Measurements from ENCODE around the gene RASGEF1C.

DNA sequence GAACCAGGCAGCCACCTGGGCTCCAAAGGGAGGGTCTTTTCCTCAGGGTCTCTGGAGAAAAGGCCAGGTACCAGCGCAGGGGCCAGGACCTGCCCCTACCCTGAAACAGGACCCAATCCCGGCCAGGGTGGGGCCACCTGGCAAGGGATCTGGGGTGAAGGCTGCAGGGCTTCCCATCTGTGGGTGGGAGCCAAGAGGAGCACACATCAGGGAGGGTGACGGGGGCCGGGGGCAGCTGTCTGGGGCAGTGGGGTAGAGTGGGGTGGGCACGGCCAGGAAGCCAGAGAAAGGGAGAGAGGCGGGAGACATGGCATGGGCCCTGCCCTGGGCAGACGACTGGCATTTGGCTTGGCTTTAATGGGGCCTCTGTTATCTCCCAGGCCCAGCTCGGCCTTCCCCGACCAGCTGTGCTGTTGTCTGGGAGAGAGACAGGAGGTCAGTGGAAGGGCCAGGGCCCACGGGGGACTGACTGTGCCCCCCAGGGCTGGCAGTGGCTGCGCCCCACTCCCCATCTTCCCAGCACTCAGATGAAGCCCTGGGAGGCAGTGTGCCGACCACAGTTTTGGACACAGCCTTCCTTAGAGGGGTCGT lies 80.2 kb downstream of the RASGEF1C start:
- TF ChIP-seq HNF4G (IDR thresholded peaks at IDR 0.05) (no peak), SP1 (IDR thresholded peaks at IDR 0.05) (no peak), EGR1 (IDR thresholded peaks at IDR 0.05; ENCODE audit: low read depth in 2 of 2) (no peak), HNF4A (conservative IDR thresholded peaks at IDR 0.05) (no peak), JUND (IDR thresholded peaks at IDR 0.05) (no peak)
- TF ChIP-seq, protein P1, sequence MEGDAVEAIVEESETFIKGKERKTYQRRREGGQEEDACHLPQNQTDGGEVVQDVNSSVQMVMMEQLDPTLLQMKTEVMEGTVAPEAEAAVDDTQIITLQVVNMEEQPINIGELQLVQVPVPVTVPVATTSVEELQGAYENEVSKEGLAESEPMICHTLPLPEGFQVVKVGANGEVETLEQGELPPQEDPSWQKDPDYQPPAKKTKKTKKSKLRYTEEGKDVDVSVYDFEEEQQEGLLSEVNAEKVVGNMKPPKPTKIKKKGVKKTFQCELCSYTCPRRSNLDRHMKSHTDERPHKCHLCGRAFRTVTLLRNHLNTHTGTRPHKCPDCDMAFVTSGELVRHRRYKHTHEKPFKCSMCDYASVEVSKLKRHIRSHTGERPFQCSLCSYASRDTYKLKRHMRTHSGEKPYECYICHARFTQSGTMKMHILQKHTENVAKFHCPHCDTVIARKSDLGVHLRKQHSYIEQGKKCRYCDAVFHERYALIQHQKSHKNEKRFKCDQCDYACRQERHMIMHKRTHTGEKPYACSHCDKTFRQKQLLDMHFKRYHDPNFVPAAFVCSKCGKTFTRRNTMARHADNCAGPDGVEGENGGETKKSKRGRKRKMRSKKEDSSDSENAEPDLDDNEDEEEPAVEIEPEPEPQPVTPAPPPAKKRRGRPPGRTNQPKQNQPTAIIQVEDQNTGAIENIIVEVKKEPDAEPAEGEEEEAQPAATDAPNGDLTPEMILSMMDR (IDR thresholded peaks at IDR 0.05; ENCODE audit: low read depth, low read length, missing input control): no peak
- TF ChIP-seq, protein P2, sequence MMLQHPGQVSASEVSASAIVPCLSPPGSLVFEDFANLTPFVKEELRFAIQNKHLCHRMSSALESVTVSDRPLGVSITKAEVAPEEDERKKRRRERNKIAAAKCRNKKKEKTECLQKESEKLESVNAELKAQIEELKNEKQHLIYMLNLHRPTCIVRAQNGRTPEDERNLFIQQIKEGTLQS (IDR thresholded peaks at IDR 0.05): no peak
- TF ChIP-seq, protein P3, sequence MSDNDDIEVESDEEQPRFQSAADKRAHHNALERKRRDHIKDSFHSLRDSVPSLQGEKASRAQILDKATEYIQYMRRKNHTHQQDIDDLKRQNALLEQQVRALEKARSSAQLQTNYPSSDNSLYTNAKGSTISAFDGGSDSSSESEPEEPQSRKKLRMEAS (IDR thresholded peaks at IDR 0.05): no peak

Measured in liver (tissue), 3 donors.